Heart right ventricle (tissue), 16 donors: ENCODE measurements around the gene VSTM5. TPM values are rescaled to one million over a fixed set of nuclear protein-coding genes. Genes with fewer than 3 reads are reported as not detected.

Experiments used
- ATAC-seq, 8 donors: fragments of 200-7000 bp; cut with Tn5 transposase; one replicate each; pipeline ENCODE4 v1.9.1; 2020; ENCODE audit warnings: mild to moderate bottlenecking in 8 of 8, moderate library complexity in 8 of 8, moderate number of reproducible peaks in 1 of 8
- DNase-seq, 2 donors: peaks; one replicate each; pipeline ENCODE4 v3.0.0-alpha.2; 2020
- H3K27ac ChIP-seq, 10 donors: fragments of 200-600 bp; sonication (generic) in 2 of 10; one replicate each; pipeline versions ENCODE4 v1.5.0 to v1.8.0; 2020 to 2022; ENCODE audit warnings: mild to moderate bottlenecking in 3 of 10
- H3K27me3 ChIP-seq, 7 donors: fragments of 200-600 bp; one replicate each; pipeline ENCODE4 v1.8.0; 2021 to 2022; ENCODE audit warnings: mild to moderate bottlenecking in 2 of 7
- H3K36me3 ChIP-seq, 9 donors: fragments of 200-600 bp; sonication (generic) in 1 of 9; one replicate each; pipeline versions ENCODE4 v1.5.0 to v1.8.0; 2020 to 2022; ENCODE audit warnings: mild to moderate bottlenecking in 2 of 9
- H3K4me1 ChIP-seq, 9 donors: fragments of 200-600 bp; sonication (generic) in 1 of 9; one replicate each; pipeline versions ENCODE4 v1.5.0 to v1.8.0; 2020 to 2022; ENCODE audit warnings: mild to moderate bottlenecking in 4 of 9
- H3K4me3 ChIP-seq, 10 donors: fragments of 200-600 bp; sonication (generic) in 2 of 10; one replicate each; pipeline versions ENCODE4 v1.5.0 to v1.8.0; 2020 to 2022; ENCODE audit warnings: mild to moderate bottlenecking in 7 of 10, moderate library complexity in 2 of 10
- H3K9me3 ChIP-seq, 11 donors: fragments of 200-600 bp in 10 of 11; sonication (generic) in 2 of 11; one replicate each; pipeline versions ENCODE4 v1.5.0 to v1.8.0; 2013 to 2022; ENCODE audit warnings: mild to moderate bottlenecking in 2 of 11, control low read depth in 1 of 11, moderate library complexity in 1 of 11
- CTCF ChIP-seq, 9 donors: fragments of 200-600 bp; sonication (generic) in 2 of 9; IDR thresholded peaks; one replicate each; pipeline versions ENCODE4 v1.5.0 to v1.8.0; 2021 to 2022; ENCODE audit warnings: antibody characterized with exemption in 9 of 9, mild to moderate bottlenecking in 5 of 9, moderate library complexity in 1 of 9
- whole genome bisulfite sequencing, 2 donors: extraction: QIAGEN DNeasy Blood & Tissue Kit; methylation state at CpG; one replicate each; pipeline ENCODE4 v1.1.7; 2013; ENCODE audit warnings: inconsistent platforms in 1 of 2; 5-methylcytosine and 5-hydroxymethylcytosine counted together
- intact Hi-C, 10 donors: fragments of 100-400 bp; cut with DNase I; formaldehyde crosslinking; loops; one replicate each; pipeline versions ENCODE4 v1.11.1 to v1.14.2; 2022
- polyA plus RNA-seq, 2 donors: library from polyadenylated mRNA; stranded (reverse); fragments of 200-250 nt; gene quantifications; one replicate each; pipeline ENCODE4 v1.2.3, GENCODE V29; 2013
- total RNA-seq, 10 donors: library from RNA; stranded (reverse); fragmentation: NEBNext Ultra II Directional in 3 of 10; extraction: Animal tissue kit (Norgen Biotek cat#: 25700) in 3 of 10; gene quantifications; one replicate each; pipeline versions ENCODE4 v1.2.1 to v1.2.4, GENCODE V29; 2021 to 2023
- donor health status: Arrhythmogenic right ventricular cardiomyopathy.
- donor health status: ischemic (EF 13 %, LVEDD 7.1; RV severe dilation, severe dysfunction).
- donor health status: healthy with polysubstance abuse.
- donor health status: DM: no; HTN: yes; CAD: no.
- donor health status: DM: no; HTN: no; CAD: no.
- donor health status: ischemic (EF 25% LVEDD 6.9; RV normal size, moderate dysfunction).
- donor health status: ischemic (EF 25% LVEDD 5.7; RV mildly dilated, moderate dysfunction).
- donor health status: healthy.
- donor health status: DM: yes; HTN: yes; CAD: no.
- donor health status: Ischemic cardiomyopathy.
- donor health status: ischemic (EF 35%, LVEDD 5.7; RV mildly dilated, moderate dysfunction).
- donor health status: nonischemic (EF 11% LVEDD 7.7; RV severe dilation, severe dysfunction).
- donor health status: DM: yes; HTN: yes; CAD: no.
- donor health status: PGD.
- donor health status: ischemic (EF 29% LVEDD 5.4; RV normal size, mild dysfunction).
- donor health status: nonischemic (EF 23%, LVEDD 6.1; RV moderate dilation, normal function).

VSTM5 gene
- total and polyA plus RNA-seq, 12 donors = 0.06 to 0.37 (median 0.20) TPM; not detected in 5

- H3K27me3 ChIP-seq = no peaks in the 10 kb centered on the region
- no peak overlapping the region for H3K4me3 ChIP-seq
- intact Hi-C loops = no loop called here
- TF ChIP-seq CTCF (IDR thresholded peaks at IDR 0.05) = no peak
- no peak for ATAC-seq
- no peaks in the 10 kb centered on the region for H3K9me3 ChIP-seq
- H3K36me3 ChIP-seq = peaks cover 0 to 100% (median 51%) of the 10 kb centered on the region in 9 donors
- no peaks in the 10 kb centered on the region for H3K4me1 ChIP-seq
- 97% methylated on average over 3 of the region's 3 CpGs for WGBS, 2 donors
- DNase-seq = no peak
- no peak overlapping the region for H3K27ac ChIP-seq
Observed at GRCh38 chr11:93807980-93808379, 42.4 kb downstream of the VSTM5 start.

- no peaks in the 10 kb centered on the region for H3K4me1 ChIP-seq
- H3K27me3 ChIP-seq = no peaks in the 10 kb centered on the region
- no peak for ATAC-seq
- H3K4me3 ChIP-seq = no peak overlapping the region
- peaks cover 0 to 100% (median 34%) of the 10 kb centered on the region in 9 donors for H3K36me3 ChIP-seq
- 96% methylated on average over 2 of the region's 2 CpGs for WGBS, 2 donors
- no peak for DNase-seq
- intact Hi-C loops = no loop called here
- no peak for TF ChIP-seq CTCF (IDR thresholded peaks at IDR 0.05)
- no peaks in the 10 kb centered on the region for H3K9me3 ChIP-seq
- no peak overlapping the region for H3K27ac ChIP-seq
Observed at GRCh38 chr11:93804879-93805278, 45.5 kb downstream of the VSTM5 start.

GRCh38 chr11:93801366-93801765, 49.1 kb downstream of the VSTM5 start:
- 85 to 86% methylated on average over 2 of the region's 2 CpGs for WGBS, 2 donors
- intact Hi-C loops = no loop called here
- ATAC-seq = no peak

DNA sequence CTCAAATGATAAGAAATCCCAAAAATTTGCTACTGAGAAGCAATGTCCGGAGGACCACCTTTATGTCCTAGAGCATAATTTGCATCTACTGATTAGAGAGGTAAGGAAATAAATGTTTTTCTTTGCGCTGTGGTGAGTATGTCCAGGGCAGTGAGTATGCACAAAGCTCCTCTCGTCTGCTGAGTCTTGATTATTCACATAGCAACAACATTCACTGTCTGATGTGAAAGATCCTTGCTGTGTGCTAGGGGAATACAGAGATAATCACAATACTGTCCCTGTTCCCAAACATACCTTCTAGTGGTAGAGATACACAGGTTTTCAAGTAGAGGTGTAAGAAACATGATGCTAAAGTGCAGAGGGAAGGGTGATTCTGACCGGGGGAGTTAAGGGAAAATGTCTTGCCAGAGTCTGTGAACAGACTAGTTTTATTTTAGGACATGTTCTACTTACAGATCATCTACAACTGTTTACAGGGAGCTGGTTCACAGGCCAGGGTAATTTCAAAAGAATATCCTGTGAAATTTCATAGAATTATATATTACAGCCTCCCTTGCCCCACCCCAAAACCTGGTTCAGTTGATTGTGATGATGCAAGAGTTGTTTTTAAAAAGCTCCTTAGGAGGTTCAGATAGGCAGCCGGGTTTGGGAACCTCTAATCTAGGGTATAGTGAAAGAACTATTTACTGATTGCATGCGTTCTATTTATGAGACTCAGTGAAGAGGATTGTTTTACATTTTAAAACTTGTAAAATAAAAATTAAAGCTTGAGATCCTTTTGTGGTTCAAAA, 53.8 kb downstream of the VSTM5 start:
- TF ChIP-seq CTCF (IDR thresholded peaks at IDR 0.05) = no peak
- H3K4me1 ChIP-seq = peaks cover 0 to 5% (median 0%) of the 10 kb centered on the region in 9 donors
- WGBS, 2 donors = 84% methylated on average over 6 of the region's 6 CpGs
- peaks cover 0 to 100% (median 73%) of the 10 kb centered on the region in 9 donors for H3K36me3 ChIP-seq
- no peak overlapping the region for H3K4me3 ChIP-seq
- intact Hi-C loops = no loop called here
- DNase-seq (no peak), ATAC-seq (no peak)
- no peaks in the 10 kb centered on the region for H3K9me3 ChIP-seq
- H3K27ac ChIP-seq = no peak overlapping the region
- H3K27me3 ChIP-seq = no peaks in the 10 kb centered on the region

More at GRCh38 chr11:93801366-93801765, 49.1 kb downstream of the VSTM5 start:
- Histone ChIP-seq H3K4me3 (no peak overlapping the region), H3K27me3 (no peaks in the 10 kb centered on the region), H3K9me3 (no peaks in the 10 kb centered on the region), H3K4me1 (peaks cover 0 to 5% (median 0%) of the 10 kb centered on the region in 9 donors), H3K27ac (no peak overlapping the region), H3K36me3 (peaks cover 0 to 100% (median 59%) of the 10 kb centered on the region in 9 donors)
- no peak for TF ChIP-seq CTCF (IDR thresholded peaks at IDR 0.05)
- no peak for DNase-seq
